HepG2 (cell line): ENCODE results near the gene ZER1. TPM values are rescaled to one million over a fixed set of nuclear protein-coding genes. Genes with fewer than 3 reads are reported as not detected.
A peak's percentile ranks its signal among the peaks of the same experiment; 100 is the strongest.

ENCODE experiments used
- EZH2 ChIP-seq: conservative IDR thresholded peaks from 2 replicates; pipeline ENCODE4 v1.6.1; 2012; ENCODE audit warnings: mild to moderate bottlenecking, low read depth, low read length, moderate library complexity
- FOXC1 ChIP-seq: sonication (generic); formaldehyde crosslinking; IDR thresholded peaks from 2 replicates; pipeline ENCODE4 v1.8.0; 2022; ENCODE audit warnings: mild to moderate bottlenecking, missing genetic modification reagents, borderline replicate concordance
- GLI4 ChIP-seq: sonication (generic); formaldehyde crosslinking; IDR thresholded peaks from 2 replicates; pipeline ENCODE4 v1.5.1; 2020; ENCODE audit warnings: missing genetic modification reagents, mild to moderate bottlenecking, moderate library complexity, borderline replicate concordance
- HIC2 ChIP-seq: sonication (generic); formaldehyde crosslinking; IDR thresholded peaks from 2 replicates; pipeline ENCODE4 v1.9.0; 2022; ENCODE audit warnings: low read depth, missing genetic modification reagents
- MAFK ChIP-seq, 2 experiments: IDR thresholded peaks in 1 of 2; conservative IDR thresholded peaks in 1 of 2; 2 replicates each; pipeline ENCODE4 v1.6.1; 2011; ENCODE audit warnings: improper control_type of control experiment in 2 of 2, low read length in 2 of 2
- PAX8 ChIP-seq: sonication (generic); formaldehyde crosslinking; IDR thresholded peaks from 2 replicates; pipeline ENCODE4 v1.8.0; 2022; ENCODE audit warnings: mild to moderate bottlenecking, missing genetic modification reagents, borderline replicate concordance
- REL ChIP-seq: sonication (generic); formaldehyde crosslinking; conservative IDR thresholded peaks from 2 replicates; pipeline ENCODE4 v1.8.0; 2022; ENCODE audit warnings: mild to moderate bottlenecking, missing genetic modification reagents, moderate library complexity
- SPEN ChIP-seq: sonication (generic); formaldehyde crosslinking; IDR thresholded peaks from 2 replicates; pipeline ENCODE4 v1.5.1; 2020; ENCODE audit warnings: low read depth, mild to moderate bottlenecking, missing genetic modification reagents
- TBP ChIP-seq: sonication (generic); formaldehyde crosslinking; IDR thresholded peaks from 2 replicates; pipeline ENCODE4 v1.5.0; 2020; ENCODE audit warnings: missing genetic modification reagents
- TFAP4 ChIP-seq: sonication (generic); IDR thresholded peaks from 2 replicates; pipeline ENCODE4 v1.6.1; 2016; ENCODE audit warnings: low read depth, borderline replicate concordance
- ZKSCAN5 ChIP-seq: sonication (generic); formaldehyde crosslinking; IDR thresholded peaks from 2 replicates; pipeline ENCODE4 v1.5.1; 2020; ENCODE audit warnings: mild to moderate bottlenecking, missing genetic modification reagents
- ZNF326 ChIP-seq: sonication (generic); formaldehyde crosslinking; IDR thresholded peaks from 2 replicates; pipeline ENCODE4 v1.4.0; 2020; ENCODE audit warnings: missing genetic modification reagents, borderline replicate concordance
- ZNF644 ChIP-seq: IDR thresholded peaks from 2 replicates; pipeline ENCODE4 v1.6.1; 2016; ENCODE audit warnings: low read depth
- ZNF781 ChIP-seq: sonication (generic); formaldehyde crosslinking; IDR thresholded peaks from 2 replicates; pipeline ENCODE4 v1.5.1; 2020; ENCODE audit warnings: borderline replicate concordance, mild to moderate bottlenecking, missing genetic modification reagents; ENCODE audit errors: not compliant biosample characterization
- ZNF788 ChIP-seq: sonication (generic); formaldehyde crosslinking; IDR thresholded peaks from 2 replicates; pipeline ENCODE4 v1.5.0; 2020; ENCODE audit warnings: mild to moderate bottlenecking, missing genetic modification reagents, borderline replicate concordance
- polyA plus RNA-seq, 8 experiments: library from polyadenylated mRNA; depleted of rRNA in 3 of 8; stranded (reverse) in 7 of 8; unstranded in 1 of 8; fragments of >200 nt; fragmentation: Illumina TruSeq in 4 of 8; extraction: Trizol in 4 of 8; gene quantifications; 2 replicates each; pipeline versions ENCODE4 v1.2.1 to v1.2.3, GENCODE V29; 2011 to 2016; ENCODE audit warnings: low read depth in 4 of 8, missing spikeins in 1 of 8, mixed read lengths in 1 of 8; ENCODE audit not compliant: insufficient read depth in 1 of 8
- total RNA-seq, 5 experiments: library from RNA; depleted of rRNA; stranded (reverse); fragments of >200 nt; fragmentation: Illumina TruSeq; extraction: Trizol; gene quantifications; 2 replicates each; pipeline ENCODE4 v1.2.3, GENCODE V29; 2016; ENCODE audit warnings: low read depth in 1 of 5
- TF ChIP-seq, protein P1 (sequence below): sonication (generic); formaldehyde crosslinking; IDR thresholded peaks from 2 replicates; pipeline ENCODE4 v1.8.1; 2023; ENCODE audit warnings: mild to moderate bottlenecking, inconsistent platforms, moderate library complexity, missing genetic modification reagents, borderline replicate concordance
- TF ChIP-seq, protein P2 (sequence below): sonication (generic); formaldehyde crosslinking; conservative IDR thresholded peaks from 2 replicates; pipeline ENCODE4 v1.4.0; 2020; ENCODE audit warnings: missing genetic modification reagents
- TF ChIP-seq, protein P3 (sequence below): sonication (generic); formaldehyde crosslinking; IDR thresholded peaks from 2 replicates; pipeline ENCODE4 v1.8.0; 2022; ENCODE audit warnings: mild to moderate bottlenecking, missing genetic modification reagents
- TF ChIP-seq, protein P4 (sequence below): sonication (generic); formaldehyde crosslinking; IDR thresholded peaks from 2 replicates; pipeline ENCODE4 v1.8.0; 2022; ENCODE audit warnings: missing genetic modification reagents, low read depth, mild to moderate bottlenecking, borderline replicate concordance

Gene ZER1
- total and polyA plus RNA-seq, 2 of the 13 experiments (the other 11 are each of a cell fraction or from before 2014, with no cell fraction given), result 7.7 to 40.0 TPM

GRCh38 chr9:128786681-128787601 lies 15.2 kb upstream of the ZER1 start, which contains the start of gene TBC1D13 (continued):
- TF ChIP-seq ZKSCAN5 (CRISPR knock-in tag) (no peak), ZNF644 (CRISPR knock-in tag) (no peak), MAFK (conservative IDR thresholded peaks at IDR 0.05 in 1 of 2, IDR thresholded peaks at IDR 0.05 in 1 of 2; ENCODE audit: low read length in 2 of 2) (no peak), PAX8 (CRISPR knock-in tag) (peak; percentile 74; the same call in 1 of the 2 replicates), ZNF326 (CRISPR knock-in tag) (no peak), SPEN (CRISPR knock-in tag) (peak; percentile 91), GLI4 (peak; percentile 88), REL (CRISPR knock-in tag) (peak; percentile 97), HIC2 (peak; percentile 61; the same call in 1 of the 2 replicates), TFAP4 (no peak; the same call in 1 of the 2 replicates), TBP (CRISPR knock-in tag) (no peak), ZNF781 (CRISPR knock-in tag) (peak; percentile 89), EZH2 (no peak), ZNF788 (CRISPR knock-in tag) (peak; percentile 99), FOXC1 (CRISPR knock-in tag) (peak; percentile 94)
- TF ChIP-seq, protein P1, sequence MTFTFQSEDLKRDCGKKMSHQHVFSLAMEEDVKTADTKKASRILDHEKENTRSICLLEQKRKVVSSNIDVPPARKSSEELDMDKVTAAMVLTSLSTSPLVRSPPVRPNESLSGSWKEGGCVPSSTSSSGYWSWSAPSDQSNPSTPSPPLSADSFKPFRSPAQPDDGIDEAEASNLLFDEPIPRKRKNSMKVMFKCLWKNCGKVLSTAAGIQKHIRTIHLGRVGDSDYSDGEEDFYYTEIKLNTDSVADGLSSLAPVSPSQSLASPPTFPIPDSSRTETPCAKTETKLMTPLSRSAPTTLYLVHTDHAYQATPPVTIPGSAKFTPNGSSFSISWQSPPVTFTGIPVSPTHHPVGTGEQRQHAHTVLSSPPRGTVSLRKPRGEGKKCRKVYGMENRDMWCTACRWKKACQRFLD (CRISPR knock-in tag), result peak; percentile 73; the same call in 1 of the 2 replicates
- TF ChIP-seq, protein P2, sequence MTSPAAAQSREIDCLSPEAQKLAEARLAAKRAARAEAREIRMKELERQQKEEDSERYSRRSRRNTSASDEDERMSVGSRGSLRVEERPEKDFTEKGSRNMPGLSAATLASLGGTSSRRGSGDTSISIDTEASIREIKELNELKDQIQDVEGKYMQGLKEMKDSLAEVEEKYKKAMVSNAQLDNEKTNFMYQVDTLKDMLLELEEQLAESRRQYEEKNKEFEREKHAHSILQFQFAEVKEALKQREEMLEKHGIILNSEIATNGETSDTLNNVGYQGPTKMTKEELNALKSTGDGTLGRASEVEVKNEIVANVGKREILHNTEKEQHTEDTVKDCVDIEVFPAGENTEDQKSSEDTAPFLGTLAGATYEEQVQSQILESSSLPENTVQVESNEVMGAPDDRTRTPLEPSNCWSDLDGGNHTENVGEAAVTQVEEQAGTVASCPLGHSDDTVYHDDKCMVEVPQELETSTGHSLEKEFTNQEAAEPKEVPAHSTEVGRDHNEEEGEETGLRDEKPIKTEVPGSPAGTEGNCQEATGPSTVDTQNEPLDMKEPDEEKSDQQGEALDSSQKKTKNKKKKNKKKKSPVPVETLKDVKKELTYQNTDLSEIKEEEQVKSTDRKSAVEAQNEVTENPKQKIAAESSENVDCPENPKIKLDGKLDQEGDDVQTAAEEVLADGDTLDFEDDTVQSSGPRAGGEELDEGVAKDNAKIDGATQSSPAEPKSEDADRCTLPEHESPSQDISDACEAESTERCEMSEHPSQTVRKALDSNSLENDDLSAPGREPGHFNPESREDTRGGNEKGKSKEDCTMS, result no peak
- TF ChIP-seq, protein P3, sequence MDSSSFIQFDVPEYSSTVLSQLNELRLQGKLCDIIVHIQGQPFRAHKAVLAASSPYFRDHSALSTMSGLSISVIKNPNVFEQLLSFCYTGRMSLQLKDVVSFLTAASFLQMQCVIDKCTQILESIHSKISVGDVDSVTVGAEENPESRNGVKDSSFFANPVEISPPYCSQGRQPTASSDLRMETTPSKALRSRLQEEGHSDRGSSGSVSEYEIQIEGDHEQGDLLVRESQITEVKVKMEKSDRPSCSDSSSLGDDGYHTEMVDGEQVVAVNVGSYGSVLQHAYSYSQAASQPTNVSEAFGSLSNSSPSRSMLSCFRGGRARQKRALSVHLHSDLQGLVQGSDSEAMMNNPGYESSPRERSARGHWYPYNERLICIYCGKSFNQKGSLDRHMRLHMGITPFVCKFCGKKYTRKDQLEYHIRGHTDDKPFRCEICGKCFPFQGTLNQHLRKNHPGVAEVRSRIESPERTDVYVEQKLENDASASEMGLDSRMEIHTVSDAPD (CRISPR knock-in tag), result no peak; the same call in 1 of the 2 replicates
- TF ChIP-seq, protein P4, sequence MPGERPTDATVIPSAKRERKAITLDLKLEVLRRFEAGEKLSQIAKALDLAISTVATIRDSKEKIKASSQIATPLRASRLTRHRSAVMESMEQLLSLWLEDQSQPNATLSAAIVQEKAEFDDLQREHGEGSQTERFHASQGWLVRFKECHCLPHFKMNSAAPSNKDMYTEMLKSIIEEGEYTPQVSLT, result no peak
